Fibroblast of lung (primary cell): ENCODE measurements around the gene DNAH9. TPM values are rescaled to one million over a fixed set of nuclear protein-coding genes. Genes with fewer than 3 reads are reported as not detected.
A peak's percentile ranks its signal among the peaks of the same experiment; 100 is the strongest.

ENCODE experiments used
- DNase-seq, 2 donors: peaks; one replicate each; pipeline versions ENCODE4 v3.0.0 to v3.0.0-alpha.2; 2010; ENCODE audit warnings: low read depth in 2 of 2
- H2AFZ ChIP-seq: 2 replicates; pipeline ENCODE4 v1.5.1; 2012; ENCODE audit warnings: low read length, control low read depth, inconsistent platforms
- H3K27ac ChIP-seq: 2 replicates; pipeline ENCODE4 v1.5.1; 2011; ENCODE audit warnings: low read length, control low read depth; ENCODE audit not compliant: insufficient read depth
- H3K27me3 ChIP-seq: 2 replicates; pipeline ENCODE4 v1.5.1; 2011; ENCODE audit warnings: mild to moderate bottlenecking, low read length; ENCODE audit not compliant: control insufficient read depth, insufficient read depth
- H3K36me3 ChIP-seq: 2 replicates; pipeline ENCODE4 v1.5.1; 2011; ENCODE audit warnings: low read length; ENCODE audit not compliant: control insufficient read depth, insufficient read depth
- H3K4me1 ChIP-seq: 2 replicates; pipeline ENCODE4 v1.5.1; 2011; ENCODE audit warnings: low read length; ENCODE audit not compliant: control insufficient read depth, insufficient read depth; ENCODE audit errors: extremely low read depth
- H3K4me2 ChIP-seq: 2 replicates; pipeline ENCODE4 v1.5.1; 2011; ENCODE audit warnings: low read length, control low read depth; ENCODE audit not compliant: insufficient read depth; ENCODE audit errors: extremely low read depth
- H3K4me3 ChIP-seq, 4 experiments: fragments of 200-600 bp in 1 of 4; sonication (generic) in 1 of 4; replicated peaks in 1 of 4; 2 replicates each; pipeline ENCODE4 v1.5.1; 2011 to 2016; ENCODE audit warnings: low read length in 4 of 4, low read depth in 3 of 4, mild to moderate bottlenecking in 3 of 4, control low read depth in 2 of 4, inconsistent platforms in 1 of 4, mixed read lengths in 1 of 4; ENCODE audit not compliant: insufficient read depth in 1 of 4; ENCODE audit errors: control extremely low read depth in 1 of 4
- H3K79me2 ChIP-seq: 2 replicates; pipeline ENCODE4 v1.5.1; 2012; ENCODE audit warnings: mild to moderate bottlenecking, low read length, inconsistent platforms; ENCODE audit not compliant: control insufficient read depth, insufficient read depth
- H3K9ac ChIP-seq: 2 replicates; pipeline ENCODE4 v1.5.1; 2011; ENCODE audit warnings: mild to moderate bottlenecking, low read length, control low read depth; ENCODE audit not compliant: insufficient read depth
- H3K9me3 ChIP-seq: 2 replicates; pipeline ENCODE4 v1.5.1; 2012; ENCODE audit warnings: low read depth, low read length; ENCODE audit not compliant: control insufficient read depth, insufficient read depth
- H4K20me1 ChIP-seq: 2 replicates; pipeline ENCODE4 v1.5.1; 2011; ENCODE audit warnings: low read length; ENCODE audit not compliant: control insufficient read depth, insufficient read depth; ENCODE audit errors: extremely low read depth
- CTCF ChIP-seq, 2 donors: IDR thresholded peaks in 1 of 2; conservative IDR thresholded peaks in 1 of 2; 1 replicate in 1 of 2; 2 replicates in 1 of 2; pipeline ENCODE4 v1.5.1; 2011 to 2012; ENCODE audit warnings: low read length in 2 of 2, control low read depth in 1 of 2, inconsistent platforms in 1 of 2, low read depth in 1 of 2, mild to moderate bottlenecking in 1 of 2
- EZH2 ChIP-seq: IDR thresholded peaks from 2 replicates; pipeline ENCODE4 v1.5.1; 2012; ENCODE audit warnings: low read length, control low read depth, mild to moderate bottlenecking; ENCODE audit errors: missing control alignments
- polyA plus RNA-seq, 2 donors: library from polyadenylated mRNA; depleted of rRNA in 1 of 2; stranded (reverse) in 1 of 2; unstranded in 1 of 2; fragments of >200 nt; gene quantifications; 2 replicates each; pipeline ENCODE4 v1.2.1, GENCODE V29; 2011 to 2012; ENCODE audit warnings: missing spikeins in 1 of 2
- total RNA-seq: library from RNA; depleted of rRNA; stranded (reverse); fragments of >200 nt; gene quantifications from 2 replicates; pipeline ENCODE4 v1.2.1, GENCODE V29; 2014

DNAH9 gene
- total and polyA plus RNA-seq, 2 donors (not counting 1 experiment from before 2014, with no cell fraction given): not detected

DNA sequence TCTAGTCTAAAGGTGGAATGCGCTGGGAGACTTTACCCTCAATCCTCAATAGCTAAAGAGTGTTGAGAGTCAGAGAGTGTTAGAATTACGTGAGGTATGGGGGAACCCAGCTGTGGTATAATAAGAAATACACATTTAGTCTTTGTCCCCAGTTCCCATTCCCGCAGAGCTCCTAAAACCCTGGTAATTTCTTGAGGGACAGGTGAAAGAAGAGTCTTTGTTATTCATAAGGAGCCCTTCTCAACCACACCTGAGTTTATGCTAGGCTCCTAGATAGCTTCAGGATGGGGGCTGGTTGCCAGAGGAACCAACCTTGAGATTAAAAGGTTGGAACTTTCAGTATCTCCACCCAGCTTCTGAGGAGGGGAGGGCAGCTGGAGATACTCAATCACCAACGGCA lies 393.2 kb downstream of the DNAH9 start:
- H4K20me1 ChIP-seq: no peaks in the 10 kb centered on the region
- no peak overlapping the region for H3K4me2 ChIP-seq
- H3K27ac ChIP-seq: no peak overlapping the region
- DNase-seq: no peak
- no peaks in the 10 kb centered on the region for H3K79me2 ChIP-seq
- H3K9ac ChIP-seq: no peak overlapping the region
- no peaks in the 10 kb centered on the region for H3K4me1 ChIP-seq
- TF ChIP-seq CTCF (conservative IDR thresholded peaks at IDR 0.05 in 1 of 2, IDR thresholded peaks at IDR 0.05 in 1 of 2; ENCODE audit: low read depth in 1 of 2, low read length in 2 of 2) (no peak), EZH2 (no peak)
- H2AFZ ChIP-seq: no peak overlapping the region
- H3K27me3 ChIP-seq: no peaks in the 10 kb centered on the region
- H3K4me3 ChIP-seq: no peak overlapping the region
- H3K36me3 ChIP-seq: peaks cover 5% of the 10 kb centered on the region
- H3K9me3 ChIP-seq: no peaks in the 10 kb centered on the region

- TF ChIP-seq EZH2: no peak
- no peak for TF ChIP-seq CTCF (conservative IDR thresholded peaks at IDR 0.05 in 1 of 2, IDR thresholded peaks at IDR 0.05 in 1 of 2; ENCODE audit: low read depth in 1 of 2, low read length in 2 of 2)
Observed at GRCh38 chr17:11996722-11997146, 398.5 kb downstream of the DNAH9 start.

GRCh38 chr17:11997147-11997971 lies 399.1 kb downstream of the DNAH9 start, which contains the start of gene ZNF18:
TSS of gene ZNF18 (minus strand) at chr17:11997475. CDS start at chr17:11992829, 4,646 bp downstream.
- Histone ChIP-seq H3K4me2 (peak within 1 kb of the TSS; percentile 94), H4K20me1 (no peaks in the 10 kb centered on the region), H3K27me3 (no peaks in the 10 kb centered on the region), H3K9ac (peak within 1 kb of the TSS; percentile 55), H3K36me3 (peaks cover 1% of the 10 kb centered on the region), H3K4me1 (peaks cover 2% of the 10 kb centered on the region), H3K27ac (peak within 1 kb of the TSS; percentile 84), H3K4me3 (peak within 1 kb of the TSS; percentile 45 to 96 (median 82)), H2AFZ (peak within 1 kb of the TSS; percentile 98), H3K79me2 (no peaks in the 10 kb centered on the region), H3K9me3 (no peaks in the 10 kb centered on the region)
- peak; percentile 91 to 92 for DNase-seq
- TF ChIP-seq CTCF (conservative IDR thresholded peaks at IDR 0.05 in 1 of 2, IDR thresholded peaks at IDR 0.05 in 1 of 2; ENCODE audit: low read depth in 1 of 2, low read length in 2 of 2): no peak

More at GRCh38 chr17:11996722-11997146, 398.5 kb downstream of the DNAH9 start:
- Histone ChIP-seq H3K4me1 (peaks cover 2% of the 10 kb centered on the region), H2AFZ (peak overlapping the region; percentile 78), H4K20me1 (no peaks in the 10 kb centered on the region), H3K9ac (peak overlapping the region; percentile 55), H3K27me3 (no peaks in the 10 kb centered on the region), H3K79me2 (no peaks in the 10 kb centered on the region), H3K9me3 (no peaks in the 10 kb centered on the region), H3K27ac (peak overlapping the region; percentile 84), H3K36me3 (peaks cover 2% of the 10 kb centered on the region), H3K4me3 (peak overlapping the region; percentile 45 to 96 (median 82)), H3K4me2 (peak overlapping the region; percentile 87)
- DNase-seq: peak; percentile 34 to 48
